Measurements from ENCODE around the gene DAND5.

DNA sequence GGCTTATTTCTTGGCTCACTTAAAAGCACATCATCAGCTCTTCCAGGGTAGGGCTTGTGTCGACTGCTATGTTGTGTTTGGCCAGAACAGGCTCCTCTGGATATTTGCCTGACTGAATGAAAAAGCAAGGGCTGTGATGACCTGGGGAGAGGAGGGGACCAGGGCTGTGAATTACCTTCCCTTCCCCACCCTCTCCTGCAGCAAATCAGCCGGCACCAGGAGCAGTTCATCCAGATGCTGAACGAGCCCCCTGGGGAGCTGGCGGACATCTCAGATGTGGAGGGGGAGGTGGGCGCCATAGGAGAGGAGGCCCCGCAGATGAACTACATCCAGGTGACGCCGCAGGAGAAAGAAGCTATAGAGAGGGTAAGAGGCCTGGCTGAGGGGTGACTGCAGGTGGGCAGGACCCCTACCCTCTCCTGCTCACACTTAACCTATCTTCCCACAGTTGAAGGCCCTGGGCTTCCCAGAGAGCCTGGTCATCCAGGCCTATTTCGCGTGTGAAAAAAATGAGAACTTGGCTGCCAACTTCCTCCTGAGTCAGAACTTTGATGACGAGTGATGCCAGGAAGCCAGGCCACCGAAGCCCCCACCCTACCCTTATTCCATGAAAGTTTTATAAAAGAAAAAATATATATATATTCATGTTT is 16.8 kb upstream of the DAND5 start:
- TF ChIP-seq, protein P1, sequence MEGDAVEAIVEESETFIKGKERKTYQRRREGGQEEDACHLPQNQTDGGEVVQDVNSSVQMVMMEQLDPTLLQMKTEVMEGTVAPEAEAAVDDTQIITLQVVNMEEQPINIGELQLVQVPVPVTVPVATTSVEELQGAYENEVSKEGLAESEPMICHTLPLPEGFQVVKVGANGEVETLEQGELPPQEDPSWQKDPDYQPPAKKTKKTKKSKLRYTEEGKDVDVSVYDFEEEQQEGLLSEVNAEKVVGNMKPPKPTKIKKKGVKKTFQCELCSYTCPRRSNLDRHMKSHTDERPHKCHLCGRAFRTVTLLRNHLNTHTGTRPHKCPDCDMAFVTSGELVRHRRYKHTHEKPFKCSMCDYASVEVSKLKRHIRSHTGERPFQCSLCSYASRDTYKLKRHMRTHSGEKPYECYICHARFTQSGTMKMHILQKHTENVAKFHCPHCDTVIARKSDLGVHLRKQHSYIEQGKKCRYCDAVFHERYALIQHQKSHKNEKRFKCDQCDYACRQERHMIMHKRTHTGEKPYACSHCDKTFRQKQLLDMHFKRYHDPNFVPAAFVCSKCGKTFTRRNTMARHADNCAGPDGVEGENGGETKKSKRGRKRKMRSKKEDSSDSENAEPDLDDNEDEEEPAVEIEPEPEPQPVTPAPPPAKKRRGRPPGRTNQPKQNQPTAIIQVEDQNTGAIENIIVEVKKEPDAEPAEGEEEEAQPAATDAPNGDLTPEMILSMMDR (IDR thresholded peaks at IDR 0.05; ENCODE audit: borderline replicate concordance, extremely low read depth, low read length, poor library complexity, severe bottlenecking) = no peak
- no peak for TF ChIP-seq EZH2 (IDR thresholded peaks at IDR 0.05; ENCODE audit: borderline replicate concordance, low read depth, low read length, severe bottlenecking)

All from DND-41 (cell line).